LNCaP clone FGC (cell line): ENCODE results near the gene EIF1B.
"Not testable (repeated sequence)": the region's sequence is repeated elsewhere in the genome, so short reads cannot be mapped to it uniquely, and the experiment has no call there.

Experiments used
- DNase-seq: peaks from one replicate; pipeline ENCODE4 v3.0.0-alpha.2; 2011; ENCODE audit warnings: low read depth
- H3K4me3 ChIP-seq: 2 replicates; pipeline ENCODE4 v1.5.1; 2011; ENCODE audit warnings: mild to moderate bottlenecking, low read depth, low read length, control low read depth
- CTCF ChIP-seq: IDR thresholded peaks from 2 replicates; pipeline ENCODE4 v1.5.1; 2012; ENCODE audit warnings: mild to moderate bottlenecking; ENCODE audit not compliant: control insufficient read depth, insufficient read depth; ENCODE audit errors: extremely low read depth

EIF1B gene

GRCh38 chr3:40281995-40282394, 27.5 kb upstream of the EIF1B start:
- DNase-seq = no peak
- TF ChIP-seq CTCF = no peak
- no peak overlapping the region for H3K4me3 ChIP-seq

- not testable (repeated sequence) for DNase-seq, H3K4me3 ChIP-seq
These were observed 26.4 kb upstream of the EIF1B start for GRCh38 chr3:40283057-40283456.

- DNase-seq = no peak
- no peak for TF ChIP-seq CTCF
- H3K4me3 ChIP-seq = no peak overlapping the region
These were observed 22.3 kb upstream of the EIF1B start for GRCh38 chr3:40287248-40287647.

GRCh38 chr3:40290396-40290795, 19.1 kb upstream of the EIF1B start:
- DNase-seq = no peak
- no peak for TF ChIP-seq CTCF
- H3K4me3 ChIP-seq = no peak overlapping the region

GRCh38 chr3:40291471-40291870, 18.0 kb upstream of the EIF1B start:
- no peak for DNase-seq
- H3K4me3 ChIP-seq = no peak overlapping the region
- no peak for TF ChIP-seq CTCF

GRCh38 chr3:40292637-40293349, 16.7 kb upstream of the EIF1B start:
- DNase-seq = no peak
- no peak for TF ChIP-seq CTCF
- no peak overlapping the region for H3K4me3 ChIP-seq

- no peak for TF ChIP-seq CTCF
- DNase-seq = no peak
- no peak overlapping the region for H3K4me3 ChIP-seq
These were observed 15.1 kb upstream of the EIF1B start for GRCh38 chr3:40294434-40294833.
